HG03469 (cell line): ENCODE results near the gene YBX1.
"Not testable (repeated sequence)": the region's sequence is repeated elsewhere in the genome, so short reads cannot be mapped to it uniquely, and the experiment has no call there.

ENCODE experiments used
- ATAC-seq: cut with Tn5 transposase; IDR thresholded peaks from one replicate; pipeline ENCODE4 v1.9.1; 2021; ENCODE audit warnings: mild to moderate bottlenecking, moderate library complexity, moderate number of reproducible peaks; ENCODE audit not compliant: unreplicated experiment

YBX1 gene

DNA sequence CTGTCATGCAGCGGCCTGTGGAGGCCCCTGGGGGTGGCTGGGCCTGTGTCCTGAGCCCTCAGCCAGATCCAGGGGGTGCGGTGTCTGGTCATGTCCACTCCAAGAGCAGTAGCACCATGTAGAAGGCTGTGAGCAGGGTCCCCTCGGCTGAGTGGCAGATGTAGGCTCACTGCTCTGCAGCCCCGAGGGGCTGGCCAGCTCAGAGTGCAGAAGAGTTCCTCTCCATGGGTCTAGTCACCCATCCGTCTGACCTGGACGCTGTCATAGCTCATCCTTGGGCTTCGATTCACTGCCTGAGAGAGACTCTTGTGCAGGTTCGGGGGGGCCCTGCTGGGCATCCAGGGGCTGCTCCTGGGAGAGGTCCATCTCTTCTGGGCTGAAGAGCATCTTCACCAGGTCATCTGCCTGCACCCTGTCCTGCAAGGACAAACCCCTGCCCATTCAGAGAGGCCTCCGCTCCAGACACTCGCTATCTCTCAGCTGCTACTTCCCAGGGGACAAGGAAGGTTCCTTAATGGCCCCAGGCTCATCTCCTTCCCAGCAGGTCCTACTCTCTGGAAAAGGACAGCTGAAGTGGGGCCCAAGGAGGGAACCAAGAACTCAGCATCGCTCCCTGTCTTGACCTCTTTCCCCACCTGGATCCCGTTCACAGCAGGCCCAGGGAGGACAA, 64.4 kb downstream of the YBX1 start:
- ATAC-seq, result no peak

GRCh38 chr1:42747125-42747524, 64.9 kb downstream of the YBX1 start:
- no peak for ATAC-seq

DNA sequence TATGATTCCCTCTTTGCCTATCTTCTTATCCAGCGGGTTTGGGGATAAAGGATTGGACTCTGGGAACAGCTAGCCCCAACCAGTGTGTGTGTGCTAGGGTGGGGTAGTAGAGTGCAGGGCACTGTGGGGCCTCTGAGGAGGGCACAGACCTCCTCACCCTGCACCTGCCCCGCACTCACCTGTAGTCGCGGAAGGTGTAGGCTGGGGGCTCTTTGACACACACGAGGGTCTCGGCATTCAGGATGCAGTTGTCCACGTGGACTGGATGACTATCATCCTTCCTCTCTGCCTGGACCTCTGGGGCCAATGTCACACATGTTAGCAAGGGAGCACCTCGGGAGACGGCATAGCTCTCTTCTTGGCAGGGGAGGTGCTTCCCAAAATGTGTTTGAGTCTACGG, 65.8 kb downstream of the YBX1 start:
- ATAC-seq, result no peak

DNA sequence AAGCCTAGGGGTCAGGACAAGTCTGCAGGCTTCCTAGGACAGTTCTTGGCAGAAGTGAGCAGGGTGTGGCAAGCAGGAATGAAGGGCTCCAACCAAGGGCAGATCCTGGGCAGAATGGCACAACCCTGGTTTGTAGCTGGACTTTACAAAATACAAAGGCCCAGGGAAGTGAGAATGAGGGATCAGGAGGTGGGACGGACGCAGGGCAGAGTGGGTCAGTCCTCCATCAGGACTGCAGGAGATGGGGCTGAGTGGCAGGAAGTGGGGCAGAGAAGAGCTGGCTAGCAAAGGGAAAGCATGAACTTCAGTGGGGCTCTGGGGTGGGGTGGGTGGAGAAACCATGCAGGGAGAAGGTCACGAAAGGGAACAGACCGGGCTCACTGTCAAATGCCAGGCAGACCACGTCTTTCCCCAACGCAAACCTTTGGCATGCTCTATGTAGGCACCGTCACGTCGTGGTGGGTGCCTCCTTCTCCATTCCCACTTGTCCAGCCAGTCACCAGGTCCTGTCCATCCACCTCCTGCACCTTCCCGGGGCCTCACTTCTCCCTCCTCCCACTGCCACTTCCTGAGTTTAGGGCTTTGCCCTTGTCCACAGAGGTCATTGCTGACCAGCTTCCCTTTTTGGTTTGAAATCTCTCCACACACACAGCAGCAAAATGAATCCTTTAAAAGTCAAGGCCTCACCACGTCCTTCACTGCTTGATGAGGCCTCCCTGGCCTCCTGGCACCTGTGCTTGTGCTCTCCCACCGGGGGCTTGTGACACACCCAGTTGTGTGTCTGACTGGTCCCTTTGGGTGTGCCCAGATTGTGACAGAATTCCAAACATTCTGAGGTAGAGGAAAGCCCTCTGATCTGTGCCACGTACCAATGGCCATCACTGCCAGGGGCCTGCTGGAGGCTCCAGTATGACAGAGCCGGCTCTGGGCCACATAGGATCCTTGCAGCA, 66.5 kb downstream of the YBX1 start:
- no peak for ATAC-seq

- no peak for ATAC-seq
Measured at GRCh38 chr1:42750041-42750440, 67.8 kb downstream of the YBX1 start.

GRCh38 chr1:42751511-42752070, 69.4 kb downstream of the YBX1 start:
- ATAC-seq, result not testable (repeated sequence)

- no peak for ATAC-seq
Measured at GRCh38 chr1:42752284-42752683, 70.1 kb downstream of the YBX1 start.

- no peak for ATAC-seq
Measured at GRCh38 chr1:42753070-42753469, 70.9 kb downstream of the YBX1 start.
